Right lobe of liver (tissue), 6 donors: ENCODE data around the gene ALDH1L1. TPM values are rescaled to one million over a fixed set of nuclear protein-coding genes. Genes with fewer than 3 reads are reported as not detected.

ENCODE experiments used
- ATAC-seq, 4 donors: fragments of 200-7000 bp; cut with Tn5 transposase; one replicate each; pipeline ENCODE4 v1.9.1; 2020; ENCODE audit warnings: mild to moderate bottlenecking in 4 of 4, moderate library complexity in 4 of 4
- DNase-seq, 3 donors: peaks; one replicate each; pipeline ENCODE4 v3.0.0-alpha.2; 2020
- H3K27ac ChIP-seq, 3 donors: fragments of 200-600 bp; one replicate each; pipeline ENCODE4 v1.8.0; 2022
- H3K27me3 ChIP-seq, 2 donors: fragments of 200-600 bp; one replicate each; pipeline ENCODE4 v1.8.0; 2022
- H3K36me3 ChIP-seq, 4 donors: fragments of 200-600 bp; sonication (generic) in 1 of 4; one replicate each; pipeline versions ENCODE4 v1.5.1 to v1.8.0; 2017 to 2022; ENCODE audit warnings: control low read depth in 1 of 4
- H3K4me1 ChIP-seq, 4 donors: fragments of 200-600 bp; sonication (generic) in 1 of 4; one replicate each; pipeline versions ENCODE4 v1.5.1 to v1.8.0; 2017 to 2022; ENCODE audit warnings: control low read depth in 1 of 4
- H3K4me3 ChIP-seq, 3 donors: fragments of 200-600 bp; one replicate each; pipeline ENCODE4 v1.8.0; 2022
- H3K9me3 ChIP-seq, 4 donors: fragments of 200-600 bp; sonication (generic) in 1 of 4; one replicate each; pipeline versions ENCODE4 v1.5.1 to v1.8.0; 2017 to 2022; ENCODE audit warnings: control low read depth in 1 of 4
- POLR2A ChIP-seq: fragments of 450-650 bp; IDR thresholded peaks from one replicate; pipeline ENCODE4 v1.6.1; 2017; ENCODE audit warnings: antibody characterized with exemption, mild to moderate bottlenecking
- WGBS: methylation state at CpG from one replicate; pipeline ENCODE4 v1.1.6; 2018; ENCODE audit warnings: low coverage, low lambda C conversion rate; ENCODE audit not compliant: insufficient coverage; ENCODE audit errors: missing lambda C conversion rate; 5-methylcytosine and 5-hydroxymethylcytosine counted together
- intact Hi-C, 2 donors: fragments of 100-400 bp; cut with DNase I; formaldehyde crosslinking; loops; one replicate each; pipeline versions ENCODE4 v1.11.2 to v1.14.1; 2022
- long read RNA-seq: library from polyadenylated mRNA; unstranded; transcript quantifications from one replicate; pipeline ENCODE4 v2.0.0, GENCODE V29; 2019
- total RNA-seq, 6 experiments: library from RNA; depleted of rRNA in 2 of 6; stranded (reverse); fragments of >200 nt in 2 of 6; fragmentation: NEBNext Ultra II Directional in 3 of 6; extraction: Animal tissue kit (Norgen Biotek cat#: 25700) in 3 of 6; gene quantifications; one replicate each; pipeline versions ENCODE4 v1.1.0 to v1.2.4, GENCODE V29; 2016 to 2023
- TF ChIP-seq, protein P1 (sequence below), 4 donors: fragments of 200-600 bp in 3 of 4; fragments of 450-650 bp in 1 of 4; IDR thresholded peaks; one replicate each; pipeline versions ENCODE4 v1.5.1 to v1.8.0; 2016 to 2022; ENCODE audit warnings: antibody characterized with exemption in 4 of 4, mild to moderate bottlenecking in 2 of 4
- donor health status: DM: no; HTN: yes; CAD: no.
- donor health status: DM: no; HTN: no; CAD: no.
- donor health status: DM: no; HTN: no; CAD: no.
- donor health status: DM: no; HTN: yes; CAD: no.
- donor health status: DM: no; HTN: yes; CAD: no.

Gene ALDH1L1
- 100 to 1,000 TPM in 5 of 6 experiments, 10 to 100 TPM in 1; 94.9 to 962 (median 353) TPM for total RNA-seq
- long read RNA-seq, transcript ALDH1L1-203 (23 exons, 3,277 nt): major isoform, 91 of 167 reads
- long read RNA-seq, partial matches to known transcripts: 58 of 167 reads
- long read RNA-seq, other reads (novel, unspliced or antisense): 17 of 167 reads

DNA sequence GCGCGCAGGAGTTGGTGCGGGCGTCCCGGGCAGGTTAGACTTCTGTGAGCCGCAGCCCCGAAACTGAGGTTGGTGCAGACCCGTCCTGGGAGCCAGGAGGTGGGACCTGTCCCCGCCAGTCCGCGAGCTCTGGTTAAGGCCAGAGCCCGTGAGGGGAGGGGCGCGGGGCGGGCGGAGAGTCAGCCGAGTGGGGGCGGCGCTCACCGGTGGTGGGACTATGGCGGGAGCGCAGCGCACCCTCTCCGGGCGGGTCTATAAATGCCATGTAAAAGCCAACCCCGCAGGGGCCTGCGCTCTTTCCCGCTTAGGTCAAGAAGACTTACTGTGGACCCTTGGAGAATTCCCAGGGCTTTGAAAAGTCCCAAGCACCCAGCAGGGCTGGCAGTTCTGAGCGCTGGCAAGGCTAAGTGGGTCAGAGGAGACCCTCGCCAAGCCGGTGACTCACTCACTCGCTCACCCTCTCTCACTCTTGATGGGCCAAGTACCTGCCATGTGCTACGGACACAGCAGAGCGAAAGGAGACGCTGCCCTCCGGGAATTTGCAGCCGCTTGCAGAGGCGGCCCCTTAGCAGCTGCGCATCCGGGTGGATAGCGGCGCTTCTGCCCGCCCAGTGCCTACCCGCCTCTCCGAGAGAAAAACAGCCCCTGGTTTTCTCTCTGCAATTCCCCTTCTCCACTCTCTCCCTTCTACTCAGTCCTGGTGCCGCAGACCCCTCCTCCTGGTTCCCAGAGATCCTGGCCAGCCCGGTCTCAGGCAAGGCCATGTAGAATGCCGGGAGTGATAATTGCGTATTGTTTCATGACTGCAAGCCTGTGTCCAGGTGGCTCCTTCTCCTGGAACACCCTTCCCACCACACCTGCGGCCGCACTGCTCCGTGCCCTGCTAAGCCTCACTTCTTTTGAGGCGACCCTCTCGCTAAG is at the start of gene ALDH1L1:
TSS of gene ALDH1L1 (minus strand) at position 110 of the 921 bp plus-strand sequence. CDS start 19,607 bp downstream, outside the sequence.
- H3K4me1 ChIP-seq: peaks cover 0 to 34% (median 17%) of the 10 kb centered on the region in 4 donors
- no peaks in the 10 kb centered on the region for H3K27me3 ChIP-seq
- DNase-seq (peak; percentile 90 to 97 (median 96)), ATAC-seq (peak; percentile 81 to 91 (median 82))
- WGBS: 1% methylated on average over 23 of the region's 54 CpGs
- peak within 1 kb of the TSS; percentile 69 to 91 (median 88) for H3K4me3 ChIP-seq
- no peaks in the 10 kb centered on the region for H3K36me3 ChIP-seq
- intact Hi-C loops: no loop called here
- H3K27ac ChIP-seq: peak within 1 kb of the TSS; percentile 75 to 100 (median 97)
- TF ChIP-seq, protein P1, sequence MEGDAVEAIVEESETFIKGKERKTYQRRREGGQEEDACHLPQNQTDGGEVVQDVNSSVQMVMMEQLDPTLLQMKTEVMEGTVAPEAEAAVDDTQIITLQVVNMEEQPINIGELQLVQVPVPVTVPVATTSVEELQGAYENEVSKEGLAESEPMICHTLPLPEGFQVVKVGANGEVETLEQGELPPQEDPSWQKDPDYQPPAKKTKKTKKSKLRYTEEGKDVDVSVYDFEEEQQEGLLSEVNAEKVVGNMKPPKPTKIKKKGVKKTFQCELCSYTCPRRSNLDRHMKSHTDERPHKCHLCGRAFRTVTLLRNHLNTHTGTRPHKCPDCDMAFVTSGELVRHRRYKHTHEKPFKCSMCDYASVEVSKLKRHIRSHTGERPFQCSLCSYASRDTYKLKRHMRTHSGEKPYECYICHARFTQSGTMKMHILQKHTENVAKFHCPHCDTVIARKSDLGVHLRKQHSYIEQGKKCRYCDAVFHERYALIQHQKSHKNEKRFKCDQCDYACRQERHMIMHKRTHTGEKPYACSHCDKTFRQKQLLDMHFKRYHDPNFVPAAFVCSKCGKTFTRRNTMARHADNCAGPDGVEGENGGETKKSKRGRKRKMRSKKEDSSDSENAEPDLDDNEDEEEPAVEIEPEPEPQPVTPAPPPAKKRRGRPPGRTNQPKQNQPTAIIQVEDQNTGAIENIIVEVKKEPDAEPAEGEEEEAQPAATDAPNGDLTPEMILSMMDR (IDR thresholded peaks at IDR 0.05): no peak
- peak; percentile 86 for TF ChIP-seq POLR2A
- no peaks in the 10 kb centered on the region for H3K9me3 ChIP-seq

DNA sequence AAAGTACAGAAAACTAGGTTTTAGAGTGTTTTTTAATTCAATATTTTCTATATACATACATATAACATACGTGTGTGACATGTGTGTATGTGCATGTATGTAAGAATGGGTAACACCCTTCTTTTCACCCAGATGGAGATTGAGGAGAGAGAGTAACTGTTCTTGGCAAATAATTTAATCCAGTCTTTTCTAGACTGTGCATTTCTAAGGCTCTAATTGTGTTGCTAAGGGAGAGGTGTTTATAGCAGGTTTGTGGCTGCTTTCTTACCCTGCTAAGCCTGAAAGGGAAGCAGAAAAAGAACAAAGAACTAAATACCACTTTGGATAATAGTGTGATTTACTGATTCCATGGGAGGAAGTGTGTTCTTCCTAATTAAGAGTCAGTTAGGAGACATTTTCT is 46.0 kb upstream of the ALDH1L1 start:
- no peak for DNase-seq
- Histone ChIP-seq H3K36me3 (no peaks in the 10 kb centered on the region), H3K4me3 (no peak overlapping the region), H3K27ac (no peak overlapping the region), H3K27me3 (no peaks in the 10 kb centered on the region), H3K9me3 (no peaks in the 10 kb centered on the region), H3K4me1 (no peaks in the 10 kb centered on the region)
- no peak for ATAC-seq
- intact Hi-C loops: no loop called here
- TF ChIP-seq, protein P1 (IDR thresholded peaks at IDR 0.05): no peak
- TF ChIP-seq POLR2A: no peak
- WGBS: 65% methylated on average over 1 of the region's 1 CpG

DNA sequence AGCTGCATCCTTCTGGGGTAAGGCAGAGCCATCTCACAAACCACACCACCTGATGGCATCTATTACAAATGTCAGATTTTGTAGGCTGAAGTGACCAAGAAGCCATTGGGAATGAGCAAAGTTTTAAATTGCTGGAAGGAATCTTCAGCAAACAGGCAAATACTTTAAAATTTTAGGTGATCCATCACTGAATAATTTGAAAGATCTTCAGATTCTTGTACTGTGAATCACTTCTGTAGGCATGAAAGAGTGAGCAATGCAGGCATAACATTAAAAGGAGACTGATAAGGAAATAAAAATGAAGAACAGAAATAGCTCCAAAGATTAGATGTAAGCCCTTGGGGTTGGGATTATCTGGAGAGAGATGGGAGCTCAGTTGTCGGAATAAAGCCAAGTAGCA is 36.0 kb upstream of the ALDH1L1 start:
- ATAC-seq: no peak
- intact Hi-C loops: no loop called here
- no peaks in the 10 kb centered on the region for H3K9me3 ChIP-seq
- H3K27me3 ChIP-seq: peaks cover 0 to 3% of the 10 kb centered on the region in 2 donors
- TF ChIP-seq, protein P1 (IDR thresholded peaks at IDR 0.05): no peak
- TF ChIP-seq POLR2A: no peak
- no peak for DNase-seq
- no peaks in the 10 kb centered on the region for H3K4me1 ChIP-seq
- 86% methylated on average over 1 of the region's 1 CpG for WGBS
- no peak overlapping the region for H3K4me3 ChIP-seq
- no peaks in the 10 kb centered on the region for H3K36me3 ChIP-seq
- no peak overlapping the region for H3K27ac ChIP-seq

DNA sequence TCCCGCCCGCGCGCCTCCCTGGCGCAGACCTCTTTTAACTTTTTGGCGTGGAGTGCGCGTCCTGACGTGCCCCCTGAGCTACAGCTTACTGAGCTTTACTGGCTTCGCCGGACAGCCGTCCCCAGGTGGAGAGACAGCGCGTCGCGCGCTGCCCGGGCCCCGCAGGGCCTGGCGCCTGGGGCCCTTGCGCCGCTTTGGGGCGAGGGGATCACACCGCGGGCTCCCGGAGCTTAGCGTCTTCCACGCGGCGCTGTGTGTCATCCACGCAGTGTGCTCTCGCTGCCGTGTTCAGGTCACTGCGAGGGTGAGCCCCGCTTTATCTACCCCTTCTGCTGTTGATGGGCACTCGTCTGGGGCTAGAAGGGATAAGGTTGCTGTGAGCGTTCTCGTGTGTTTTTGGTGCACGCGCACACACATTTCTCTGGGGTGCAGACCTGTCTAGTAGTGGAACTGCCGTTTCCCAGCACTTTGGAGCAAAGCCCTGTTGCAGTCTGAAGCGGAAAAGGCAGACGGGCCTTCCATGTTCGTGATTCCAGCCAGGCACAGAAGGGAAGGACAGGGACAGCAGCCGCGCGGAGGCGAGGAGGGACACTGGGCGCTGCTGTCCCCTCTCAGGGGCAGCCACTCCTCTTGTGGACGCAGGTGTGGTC is 33.1 kb upstream of the ALDH1L1 start:
- intact Hi-C loops: no loop called here
- Histone ChIP-seq H3K9me3 (no peaks in the 10 kb centered on the region), H3K27me3 (peaks cover 0 to 3% of the 10 kb centered on the region in 2 donors), H3K4me1 (no peaks in the 10 kb centered on the region), H3K27ac (peak overlapping the region in 2 of 3 donors; percentile 24 to 33), H3K4me3 (peak overlapping the region; percentile 51 to 62 (median 55)), H3K36me3 (no peaks in the 10 kb centered on the region)
- 13% methylated on average over 13 of the region's 50 CpGs for WGBS
- no peak for TF ChIP-seq POLR2A
- TF ChIP-seq, protein P1 (IDR thresholded peaks at IDR 0.05): no peak
- DNase-seq (no peak), ATAC-seq (peak; percentile 50 to 64 (median 54))
